SK-N-SH (cell line): Measurements from ENCODE around the gene IFIT5. TPM values are rescaled to one million over a fixed set of nuclear protein-coding genes. Genes with fewer than 3 reads are reported as not detected.
A peak's percentile ranks its signal among the peaks of the same experiment; 100 is the strongest.

Source experiments
- CTCF ChIA-PET: fragments of 300-600, 350-600 bp; formaldehyde crosslinking; extraction: SDS; loops from one replicate; lab custom pipeline; 2021; lab: Yijun Ruan, JAX
- POLR2A ChIA-PET: fragments of 350-600 bp; sonication (Branson Sonifier 250); formaldehyde crosslinking; extraction: SDS; loops from one replicate; lab custom pipeline; 2020; ENCODE audit warnings: antibody characterized with exemption, inconsistent platforms; lab: Yijun Ruan, JAX
- DNase-seq: peaks from one replicate; pipeline ENCODE4 v3.0.0; 2012
- H2AFZ ChIP-seq: fragments of 200-600 bp; sonication (generic); 2 replicates; pipeline ENCODE4 v1.8.1; 2016; ENCODE audit warnings: antibody characterized with exemption, mild to moderate bottlenecking, low read depth
- H3F3A ChIP-seq: fragments of 200-600 bp; sonication (generic); replicated peaks from 2 replicates; pipeline ENCODE3; 2016; ENCODE audit warnings: antibody characterized with exemption, mild to moderate bottlenecking; ENCODE audit not compliant: insufficient read depth
- H3K27ac ChIP-seq, 2 experiments: fragments of 200-500 bp in 1 of 2; fragments of 200-600 bp in 1 of 2; sonication (Bioruptor generic) in 1 of 2; sonication (generic), shearing (Covaris generic) in 1 of 2; 2 replicates each; pipeline versions ENCODE4 v1.5.1 to v1.6.1; 2014 to 2016; ENCODE audit warnings: low read depth in 2 of 2, inconsistent platforms in 1 of 2, low read length in 1 of 2, mild to moderate bottlenecking in 1 of 2, mixed read lengths in 1 of 2
- H3K27me3 ChIP-seq: fragments of 200-600 bp; sonication (generic), shearing (Covaris generic); 2 replicates; pipeline ENCODE4 v1.6.1; 2016; ENCODE audit warnings: mixed run types; ENCODE audit not compliant: insufficient read depth
- H3K36me3 ChIP-seq, 2 experiments: fragments of 200-500 bp in 1 of 2; fragments of 200-600 bp in 1 of 2; sonication (Bioruptor generic) in 1 of 2; sonication (generic) in 1 of 2; replicated peaks in 1 of 2; 2 replicates each; pipeline versions ENCODE3 to v1.5.1; 2014 to 2016; ENCODE audit warnings: low read length in 1 of 2, mild to moderate bottlenecking in 1 of 2; ENCODE audit not compliant: insufficient read depth in 2 of 2, control insufficient read depth in 1 of 2
- H3K4me1 ChIP-seq, 2 experiments: fragments of 200-500 bp in 1 of 2; fragments of 200-600 bp in 1 of 2; sonication (Bioruptor generic) in 1 of 2; sonication (generic), shearing (Covaris generic) in 1 of 2; 2 replicates each; pipeline versions ENCODE4 v1.5.1 to v1.6.1; 2014 to 2016; ENCODE audit warnings: low read depth in 1 of 2, low read length in 1 of 2, mixed run types in 1 of 2; ENCODE audit not compliant: insufficient read depth in 2 of 2, control insufficient read depth in 1 of 2
- H3K4me2 ChIP-seq: fragments of 200-600 bp; sonication (generic), shearing (Covaris generic); 2 replicates; pipeline ENCODE4 v1.6.1; 2017; ENCODE audit warnings: mixed run types
- H3K4me3 ChIP-seq, 2 experiments: fragments of 200-500 bp in 1 of 2; fragments of 200-600 bp in 1 of 2; sonication (Bioruptor generic) in 1 of 2; sonication (generic), shearing (Covaris generic) in 1 of 2; 2 replicates each; pipeline versions ENCODE4 v1.5.1 to v1.8.1; 2014 to 2016; ENCODE audit warnings: low read depth in 2 of 2, inconsistent platforms in 1 of 2, low read length in 1 of 2, mild to moderate bottlenecking in 1 of 2, mixed read lengths in 1 of 2, moderate library complexity in 1 of 2
- H3K79me2 ChIP-seq: fragments of 200-600 bp; sonication (generic); 2 replicates; pipeline ENCODE4 v1.8.1; 2017; ENCODE audit warnings: mild to moderate bottlenecking; ENCODE audit not compliant: insufficient read depth
- H3K9ac ChIP-seq: fragments of 200-600 bp; sonication (generic); 2 replicates; pipeline ENCODE4 v1.6.1; 2017; ENCODE audit warnings: mixed run types
- H3K9me2 ChIP-seq: fragments of 200-600 bp; sonication (generic); 2 replicates; pipeline ENCODE4 v1.6.1; 2017; ENCODE audit warnings: mixed run types
- H3K9me3 ChIP-seq: fragments of 200-600 bp; sonication (generic); 2 replicates; pipeline ENCODE4 v1.6.1; 2017; ENCODE audit warnings: mixed run types, mild to moderate bottlenecking, moderate library complexity
- H4K20me1 ChIP-seq: fragments of 200-600 bp; sonication (generic); 2 replicates; pipeline ENCODE4 v1.6.1; 2017; ENCODE audit warnings: mild to moderate bottlenecking, mixed run types; ENCODE audit not compliant: insufficient read depth
- EP300 ChIP-seq, 2 experiments: IDR thresholded peaks; 2 replicates each; pipeline versions ENCODE4 v1.4.0 to v1.6.1; 2012; ENCODE audit warnings: borderline replicate concordance in 1 of 2, low read depth in 1 of 2, low read length in 1 of 2
- FOXJ3 ChIP-seq: sonication (generic); formaldehyde crosslinking; IDR thresholded peaks from 2 replicates; pipeline ENCODE4 v1.5.1; 2020; ENCODE audit warnings: mild to moderate bottlenecking, missing genetic modification reagents
- FOXM1 ChIP-seq: IDR thresholded peaks from 2 replicates; pipeline ENCODE4 v1.4.0; 2012; ENCODE audit warnings: low read depth, mild to moderate bottlenecking
- GABPA ChIP-seq: IDR thresholded peaks from 2 replicates; pipeline ENCODE4 v1.4.0; 2012; ENCODE audit warnings: low read depth, mild to moderate bottlenecking
- GATA2 ChIP-seq: sonication (generic); formaldehyde crosslinking; IDR thresholded peaks from 2 replicates; pipeline ENCODE4 v1.5.0; 2020; ENCODE audit warnings: mild to moderate bottlenecking, missing genetic modification reagents
- IRF3 ChIP-seq: fragments of 150-350 bp; IDR thresholded peaks from 2 replicates; pipeline ENCODE4 v1.6.1; 2016; ENCODE audit warnings: mild to moderate bottlenecking, low read depth, low read length
- JUND ChIP-seq: IDR thresholded peaks from 2 replicates; pipeline ENCODE4 v1.4.0; 2012
- NFIC ChIP-seq: IDR thresholded peaks from 2 replicates; pipeline ENCODE4 v1.4.0; 2012; ENCODE audit warnings: borderline replicate concordance
- NRF1 ChIP-seq: IDR thresholded peaks from 2 replicates; pipeline ENCODE4 v1.6.1; 2012; ENCODE audit warnings: low read depth, mild to moderate bottlenecking, low read length
- POLR2AphosphoS5 ChIP-seq: IDR thresholded peaks from 2 replicates; pipeline ENCODE4 v1.6.1; 2012; ENCODE audit warnings: low read depth, low read length
- RCOR1 ChIP-seq: fragments of 150-350 bp; IDR thresholded peaks from 2 replicates; pipeline ENCODE4 v1.6.1; 2017; ENCODE audit warnings: antibody characterized with exemption, low read length
- REST ChIP-seq: IDR thresholded peaks from 2 replicates; pipeline ENCODE4 v1.6.1; 2012; ENCODE audit warnings: mild to moderate bottlenecking, low read depth, low read length, moderate library complexity
- RFX5 ChIP-seq: IDR thresholded peaks from 2 replicates; pipeline ENCODE4 v1.6.1; 2012; ENCODE audit warnings: mild to moderate bottlenecking, improper control_type of control experiment, low read length
- SIN3A ChIP-seq: IDR thresholded peaks from 2 replicates; pipeline ENCODE4 v1.6.1; 2012; ENCODE audit warnings: low read depth, mild to moderate bottlenecking, low read length, moderate library complexity, borderline replicate concordance
- SMC3 ChIP-seq: IDR thresholded peaks from 2 replicates; pipeline ENCODE4 v1.6.1; 2012; ENCODE audit warnings: low read depth, low read length, improper control_type of control experiment
- TAF1 ChIP-seq: IDR thresholded peaks from 2 replicates; pipeline ENCODE4 v1.6.1; 2012; ENCODE audit warnings: low read depth, mild to moderate bottlenecking, low read length, moderate library complexity, borderline replicate concordance
- TCF12 ChIP-seq: IDR thresholded peaks from 2 replicates; pipeline ENCODE4 v1.4.0; 2012
- TEAD4 ChIP-seq: IDR thresholded peaks from 2 replicates; pipeline ENCODE4 v1.4.0; 2012; ENCODE audit warnings: mild to moderate bottlenecking, borderline replicate concordance; ENCODE audit not compliant: insufficient read depth
- USF2 ChIP-seq: fragments of 150-350 bp; IDR thresholded peaks from 2 replicates; pipeline ENCODE4 v1.6.1; 2017; ENCODE audit warnings: antibody characterized with exemption, low read length, low read depth, borderline replicate concordance
- YY1 ChIP-seq: IDR thresholded peaks from 2 replicates; pipeline ENCODE4 v1.4.0; 2012; ENCODE audit warnings: low read depth, mild to moderate bottlenecking
- WGBS: methylation state at CpG from one replicate; pipeline ENCODE4 v1.1.6; 2017; ENCODE audit warnings: low lambda C conversion rate; 5-methylcytosine and 5-hydroxymethylcytosine counted together
- polyA plus RNA-seq, 3 experiments: library from polyadenylated mRNA; depleted of rRNA; stranded (reverse); fragments of >200 nt; gene quantifications; 2 replicates each; pipeline ENCODE4 v1.2.3, GENCODE V29; 2012

Gene IFIT5
- polyA plus RNA-seq, 1 of the 3 experiments (the other 2 are of a cell fraction) = 2.7 TPM

GRCh38 chr10:89371079-89371478 is 43.3 kb upstream of the IFIT5 start (continued):
- TF ChIP-seq EP300 (IDR thresholded peaks at IDR 0.05; ENCODE audit: borderline replicate concordance in 1 of 2, low read depth in 1 of 2, low read length in 1 of 2) = no peak
- no peak for TF ChIP-seq YY1
- no peak for TF ChIP-seq FOXM1
- TF ChIP-seq IRF3 = no peak
- no peak for TF ChIP-seq TEAD4
- no peak for TF ChIP-seq GABPA
- no peak for TF ChIP-seq TAF1
- TF ChIP-seq RCOR1 = no peak

- ChIA-PET POLR2A (no interaction called here), CTCF (interaction anchor here (3.3 kb wide), 1 partner anchor 17 kb away, joined by 15 read pairs; no protein-coding TSS in a partner anchor)
- H3K9ac ChIP-seq = no peak overlapping the region
- H3K27me3 ChIP-seq = no peaks in the 10 kb centered on the region
- TF ChIP-seq RFX5 = no peak
- TF ChIP-seq SMC3 = no peak
- no peak for TF ChIP-seq NRF1
- no peak for TF ChIP-seq JUND
- no peak for TF ChIP-seq SIN3A
- no peak for TF ChIP-seq TCF12
- no peak for TF ChIP-seq POLR2AphosphoS5
- no peak for TF ChIP-seq FOXJ3 (CRISPR knock-in tag)
- no peaks in the 10 kb centered on the region for H4K20me1 ChIP-seq
- 100% methylated on average over 3 of the region's 3 CpGs for WGBS
- no peaks in the 10 kb centered on the region for H3K79me2 ChIP-seq
- H3K27ac ChIP-seq = no peak overlapping the region
- no peak overlapping the region for H3K4me3 ChIP-seq
- H2AFZ ChIP-seq = no peak overlapping the region
- H3F3A ChIP-seq = peaks cover 4% of the 10 kb centered on the region
- H3K36me3 ChIP-seq = no peaks in the 10 kb centered on the region
- no peaks in the 10 kb centered on the region for H3K9me2 ChIP-seq
- DNase-seq = no peak
- no peaks in the 10 kb centered on the region for H3K9me3 ChIP-seq
- peaks cover 14 to 23% of the 10 kb centered on the region in 2 experiments for H3K4me1 ChIP-seq
- no peak overlapping the region for H3K4me2 ChIP-seq
Observed at GRCh38 chr10:89371987-89372386, 42.4 kb upstream of the IFIT5 start.

GRCh38 chr10:89373916-89374711 is 40.3 kb upstream of the IFIT5 start:
- Histone ChIP-seq H3K36me3 (no peaks in the 10 kb centered on the region), H3F3A (peaks cover 4% of the 10 kb centered on the region), H3K9me3 (no peaks in the 10 kb centered on the region), H3K4me2 (peak overlapping the region; percentile 36), H3K4me3 (no peak overlapping the region), H4K20me1 (no peaks in the 10 kb centered on the region), H2AFZ (peak overlapping the region; percentile 23; the same call in 1 of the 2 replicates), H3K27me3 (no peaks in the 10 kb centered on the region), H3K4me1 (peaks cover 12 to 22% of the 10 kb centered on the region in 2 experiments), H3K27ac (peak overlapping the region; percentile 57 to 92), H3K79me2 (no peaks in the 10 kb centered on the region), H3K9me2 (no peaks in the 10 kb centered on the region), H3K9ac (no peak overlapping the region)
- WGBS = 73% methylated on average over 3 of the region's 3 CpGs
- peak; percentile 41 for DNase-seq
- ChIA-PET CTCF (interaction anchor here (0.7 to 3.3 kb wide), 2 partner anchors 9 to 15 kb away, joined by 3 to 15 read pairs; no protein-coding TSS in a partner anchor), POLR2A (interaction anchor here (0.9 kb wide), 1 partner anchor 90 kb away, joined by 3 read pairs; no protein-coding TSS in a partner anchor)
- TF ChIP-seq REST (no peak), RFX5 (no peak), RCOR1 (no peak), POLR2AphosphoS5 (no peak), USF2 (no peak), NFIC (peak; percentile 68), FOXM1 (no peak), GATA2 (CRISPR knock-in tag) (no peak), FOXJ3 (CRISPR knock-in tag) (no peak)
